PC-3 (cell line): ENCODE measurements around the gene COL6A2.
"Not testable (repeated sequence)": the region's sequence is repeated elsewhere in the genome, so short reads cannot be mapped to it uniquely, and the experiment has no call there.

ENCODE experiments used
- CTCF ChIP-seq: fragments of 300-600 bp; sonication (generic); conservative IDR thresholded peaks from 2 replicates; pipeline ENCODE4 v1.5.1; 2017; ENCODE audit warnings: antibody characterized with exemption, low read depth, mild to moderate bottlenecking, low read length
- EZH2 ChIP-seq: fragments of 300-600 bp; sonication (generic); IDR thresholded peaks from one replicate; pipeline ENCODE4 v1.6.1; 2017; ENCODE audit warnings: antibody characterized with exemption, mild to moderate bottlenecking, low read length; ENCODE audit not compliant: unreplicated experiment
- EZH2phosphoT487 ChIP-seq: fragments of 300-600 bp; sonication (generic); IDR thresholded peaks from 2 replicates; pipeline ENCODE4 v1.6.1; 2018; ENCODE audit warnings: mild to moderate bottlenecking, antibody characterized with exemption, low read length, borderline replicate concordance

GRCh38 chr21:46170436-46171193, 72.7 kb downstream of the COL6A2 start:
- TF ChIP-seq CTCF, EZH2, EZH2phosphoT487: not testable (repeated sequence)
